ENCODE results near the gene ADORA2B. TPM values are rescaled to one million over a fixed set of nuclear protein-coding genes. Genes with fewer than 3 reads are reported as not detected.
"Not testable (repeated sequence)": the region's sequence is repeated elsewhere in the genome, so short reads cannot be mapped to it uniquely, and the experiment has no call there.

ADORA2B gene
- total RNA-seq: 1.4 and 1.5 TPM in 2 replicates

GRCh38 chr17:15944759-15945526 lies at the start of gene ADORA2B:
Gene ADORA2B, plus strand, starts transcription at chr17:15945130. Its CDS starts 119 bp downstream, at chr17:15945249.
- no peaks in the 10 kb centered on the region for H3K36me3 Mint-ChIP-seq (ENCODE audit: low read depth)
- no peaks in the 10 kb centered on the region for H3K9me3 Mint-ChIP-seq
- DNase-seq (ENCODE audit: low spot score): peak; percentile 12
- peaks cover 16% of the 10 kb centered on the region for H3K4me1 Mint-ChIP-seq (ENCODE audit: low read depth)
- peak within 1 kb of the TSS; percentile 71 for H3K4me3 Mint-ChIP-seq
- intact Hi-C loops (cut with micrococcal nuclease): loop anchor here (1.0 kb wide), 2 partner anchors 14 to 53 kb away; no protein-coding TSS in a partner anchor
- H3K27me3 Mint-ChIP-seq (ENCODE audit: insufficient read depth): peaks cover 32% of the 10 kb centered on the region
- peak within 1 kb of the TSS; percentile 59 for H3K27ac Mint-ChIP-seq

- peaks cover 16% of the 10 kb centered on the region for H3K4me1 Mint-ChIP-seq (ENCODE audit: low read depth)
- H3K4me3 Mint-ChIP-seq: no peak overlapping the region
These were observed 48.7 kb upstream of the ADORA2B start for GRCh38 chr17:15896277-15896676.

GRCh38 chr17:15896834-15897233 lies 48.1 kb upstream of the ADORA2B start:
- no peak overlapping the region for H3K27ac Mint-ChIP-seq
- peaks cover 16% of the 10 kb centered on the region for H3K4me1 Mint-ChIP-seq (ENCODE audit: low read depth)
- no peak overlapping the region for H3K4me3 Mint-ChIP-seq
- peaks cover 21% of the 10 kb centered on the region for H3K27me3 Mint-ChIP-seq (ENCODE audit: insufficient read depth)
- no peaks in the 10 kb centered on the region for H3K9me3 Mint-ChIP-seq
- intact Hi-C loops (cut with micrococcal nuclease): no loop called here
- DNase-seq (ENCODE audit: low spot score): no peak
- peaks cover 2% of the 10 kb centered on the region for H3K36me3 Mint-ChIP-seq (ENCODE audit: low read depth)

More at GRCh38 chr17:15896277-15896676, 48.7 kb upstream of the ADORA2B start:
- no peak for DNase-seq (ENCODE audit: low spot score)
- no peaks in the 10 kb centered on the region for H3K9me3 Mint-ChIP-seq
- H3K36me3 Mint-ChIP-seq (ENCODE audit: low read depth): peaks cover 2% of the 10 kb centered on the region
- intact Hi-C loops (cut with micrococcal nuclease): no loop called here
- H3K27me3 Mint-ChIP-seq (ENCODE audit: insufficient read depth): peaks cover 18% of the 10 kb centered on the region
- H3K27ac Mint-ChIP-seq: no peak overlapping the region

- H3K27ac Mint-ChIP-seq; H3K9me3 Mint-ChIP-seq; H3K36me3 Mint-ChIP-seq (ENCODE audit: low read depth); intact Hi-C loops (cut with micrococcal nuclease); H3K4me3 Mint-ChIP-seq; DNase-seq (ENCODE audit: low spot score): not testable (repeated sequence)
- H3K27me3 Mint-ChIP-seq (ENCODE audit: insufficient read depth): peaks cover 18% of the 10 kb centered on the region
- peaks cover 16% of the 10 kb centered on the region for H3K4me1 Mint-ChIP-seq (ENCODE audit: low read depth)
These were observed 45.3 kb upstream of the ADORA2B start for GRCh38 chr17:15899596-15899995.

GRCh38 chr17:15900871-15901270 lies 44.1 kb upstream of the ADORA2B start:
- H3K27me3 Mint-ChIP-seq (ENCODE audit: insufficient read depth): peaks cover 14% of the 10 kb centered on the region
- no peaks in the 10 kb centered on the region for H3K9me3 Mint-ChIP-seq
- no peak overlapping the region for H3K4me3 Mint-ChIP-seq
- H3K36me3 Mint-ChIP-seq (ENCODE audit: low read depth): peaks cover 2% of the 10 kb centered on the region
- DNase-seq (ENCODE audit: low spot score): no peak
- peaks cover 16% of the 10 kb centered on the region for H3K4me1 Mint-ChIP-seq (ENCODE audit: low read depth)
- no peak overlapping the region for H3K27ac Mint-ChIP-seq
- intact Hi-C loops (cut with micrococcal nuclease): no loop called here

GRCh38 chr17:15905236-15905635 lies 39.7 kb upstream of the ADORA2B start:
- intact Hi-C loops (cut with micrococcal nuclease); H3K4me1 Mint-ChIP-seq (ENCODE audit: low read depth); H3K9me3 Mint-ChIP-seq; H3K27ac Mint-ChIP-seq; H3K4me3 Mint-ChIP-seq; DNase-seq (ENCODE audit: low spot score); H3K36me3 Mint-ChIP-seq (ENCODE audit: low read depth): not testable (repeated sequence)
- peaks cover 31% of the 10 kb centered on the region for H3K27me3 Mint-ChIP-seq (ENCODE audit: insufficient read depth)

GRCh38 chr17:15907290-15907689 lies 37.6 kb upstream of the ADORA2B start:
- no peak overlapping the region for H3K4me3 Mint-ChIP-seq
- no peaks in the 10 kb centered on the region for H3K9me3 Mint-ChIP-seq
- peaks cover 25% of the 10 kb centered on the region for H3K27me3 Mint-ChIP-seq (ENCODE audit: insufficient read depth)
- no peaks in the 10 kb centered on the region for H3K36me3 Mint-ChIP-seq (ENCODE audit: low read depth)
- no peak for DNase-seq (ENCODE audit: low spot score)
- no peaks in the 10 kb centered on the region for H3K4me1 Mint-ChIP-seq (ENCODE audit: low read depth)
- no peak overlapping the region for H3K27ac Mint-ChIP-seq
- intact Hi-C loops (cut with micrococcal nuclease): no loop called here

- intact Hi-C loops (cut with micrococcal nuclease): no loop called here
- no peaks in the 10 kb centered on the region for H3K36me3 Mint-ChIP-seq (ENCODE audit: low read depth)
These were observed 36.6 kb upstream of the ADORA2B start for GRCh38 chr17:15908378-15908777.

GRCh38 chr17:15909481-15909991 lies 35.4 kb upstream of the ADORA2B start:
- Mint-ChIP-seq H3K4me3 (no peak overlapping the region), H3K27ac (no peak overlapping the region), H3K27me3 (ENCODE audit: insufficient read depth) (peaks cover 25% of the 10 kb centered on the region), H3K4me1 (ENCODE audit: low read depth) (no peaks in the 10 kb centered on the region), H3K36me3 (ENCODE audit: low read depth) (no peaks in the 10 kb centered on the region), H3K9me3 (no peaks in the 10 kb centered on the region)
- no peak for DNase-seq (ENCODE audit: low spot score)
- intact Hi-C loops (cut with micrococcal nuclease): no loop called here

More at GRCh38 chr17:15908378-15908777, 36.6 kb upstream of the ADORA2B start:
- Mint-ChIP-seq H3K27me3 (ENCODE audit: insufficient read depth) (peaks cover 25% of the 10 kb centered on the region), H3K4me1 (ENCODE audit: low read depth) (no peaks in the 10 kb centered on the region), H3K27ac (no peak overlapping the region), H3K9me3 (no peaks in the 10 kb centered on the region), H3K4me3 (no peak overlapping the region)
- DNase-seq (ENCODE audit: low spot score): no peak

- Mint-ChIP-seq H3K4me1 (ENCODE audit: low read depth) (no peaks in the 10 kb centered on the region), H3K36me3 (ENCODE audit: low read depth) (no peaks in the 10 kb centered on the region), H3K9me3 (no peaks in the 10 kb centered on the region), H3K27me3 (ENCODE audit: insufficient read depth) (peaks cover 20% of the 10 kb centered on the region), H3K4me3 (no peak overlapping the region), H3K27ac (no peak overlapping the region)
- no peak for DNase-seq (ENCODE audit: low spot score)
- intact Hi-C loops (cut with micrococcal nuclease): no loop called here
These were observed 34.1 kb upstream of the ADORA2B start for GRCh38 chr17:15910791-15911190.

- intact Hi-C loops (cut with micrococcal nuclease); H3K9me3 Mint-ChIP-seq; DNase-seq (ENCODE audit: low spot score); H3K4me1 Mint-ChIP-seq (ENCODE audit: low read depth); H3K27ac Mint-ChIP-seq; H3K36me3 Mint-ChIP-seq (ENCODE audit: low read depth); H3K4me3 Mint-ChIP-seq: not testable (repeated sequence)
- H3K27me3 Mint-ChIP-seq (ENCODE audit: insufficient read depth): peaks cover 22% of the 10 kb centered on the region
These were observed 33.2 kb upstream of the ADORA2B start for GRCh38 chr17:15911701-15912100.

- intact Hi-C loops (cut with micrococcal nuclease): no loop called here
- no peaks in the 10 kb centered on the region for H3K36me3 Mint-ChIP-seq (ENCODE audit: low read depth)
- H3K27me3 Mint-ChIP-seq (ENCODE audit: insufficient read depth): peaks cover 18% of the 10 kb centered on the region
- no peak overlapping the region for H3K27ac Mint-ChIP-seq
- DNase-seq (ENCODE audit: low spot score): no peak
- no peaks in the 10 kb centered on the region for H3K9me3 Mint-ChIP-seq
- no peak overlapping the region for H3K4me3 Mint-ChIP-seq
- no peaks in the 10 kb centered on the region for H3K4me1 Mint-ChIP-seq (ENCODE audit: low read depth)
These were observed 32.4 kb upstream of the ADORA2B start for GRCh38 chr17:15912416-15912955.

- Mint-ChIP-seq H3K4me1 (ENCODE audit: low read depth) (no peaks in the 10 kb centered on the region), H3K9me3 (no peaks in the 10 kb centered on the region), H3K4me3 (no peak overlapping the region), H3K27ac (no peak overlapping the region), H3K36me3 (ENCODE audit: low read depth) (no peaks in the 10 kb centered on the region), H3K27me3 (ENCODE audit: insufficient read depth) (peaks cover 17% of the 10 kb centered on the region)
- intact Hi-C loops (cut with micrococcal nuclease): no loop called here
- no peak for DNase-seq (ENCODE audit: low spot score)
These were observed 31.1 kb upstream of the ADORA2B start for GRCh38 chr17:15913826-15914225.

All from activated T-helper 1 cell treated with anti-CD3 and anti-CD28 coated beads, Interleukin-12 subunit alpha, Interleukin-12 subunit beta, Interleukin-2, Interleukin-4 antibody, amounts not matched to agents 30 ng/mL and 10 ng/mL and 1 ng/mL, durations not matched to agents 14 hours and 24 hours and 36 hours (primary cell).